Neural progenitor cell (in vitro differentiated cells): ENCODE data around the gene SLC46A1. TPM values are rescaled to one million over a fixed set of nuclear protein-coding genes. Genes with fewer than 3 reads are reported as not detected.

Experiments
- DNase-seq: peaks from one replicate; pipeline ENCODE4 v3.0.0-alpha.2; 2016; ENCODE audit warnings: low spot score
- H2AFZ ChIP-seq: fragments of 200-600 bp; sonication (generic); replicated peaks from 2 replicates; pipeline ENCODE4 v1.6.1; 2016; ENCODE audit warnings: antibody characterized with exemption
- H3F3A ChIP-seq: fragments of 200-600 bp; sonication (generic); 2 replicates; pipeline ENCODE4 v1.6.1; 2016; ENCODE audit warnings: antibody characterized with exemption, low read depth
- H3K27ac ChIP-seq: fragments of 200-600 bp; sonication (generic); 2 replicates; pipeline ENCODE4 v1.5.1; 2016; ENCODE audit warnings: mild to moderate bottlenecking
- H3K27me3 ChIP-seq: fragments of 200-600 bp; sonication (generic); 2 replicates; pipeline ENCODE4 v1.6.1; 2016; ENCODE audit warnings: mild to moderate bottlenecking, moderate library complexity
- H3K36me3 ChIP-seq: fragments of 200-600 bp; sonication (generic); 2 replicates; pipeline ENCODE4 v1.5.1; 2016
- H3K4me1 ChIP-seq: fragments of 200-600 bp; sonication (generic); 2 replicates; pipeline ENCODE4 v1.6.1; 2016; ENCODE audit warnings: mixed run types
- H3K4me2 ChIP-seq: fragments of 200-600 bp; sonication (generic); 2 replicates; pipeline ENCODE4 v1.6.1; 2016
- H3K4me3 ChIP-seq: fragments of 200-600 bp; sonication (generic); 2 replicates; pipeline ENCODE4 v1.5.1; 2016
- H3K79me2 ChIP-seq: fragments of 200-600 bp; sonication (generic); 2 replicates; pipeline ENCODE4 v1.6.1; 2016; ENCODE audit warnings: low read depth
- H3K9ac ChIP-seq: fragments of 200-600 bp; sonication (generic); 2 replicates; pipeline ENCODE4 v1.6.1; 2016
- H3K9me3 ChIP-seq: fragments of 200-600 bp; sonication (generic); 2 replicates; pipeline ENCODE4 v1.5.1; 2016; ENCODE audit warnings: low read depth
- H4K20me1 ChIP-seq: fragments of 200-600 bp; sonication (generic); 2 replicates; pipeline ENCODE4 v1.6.1; 2016; ENCODE audit warnings: low read depth
- H3K27ac Mint-ChIP-seq: 3 replicates; pipeline ENCODE4 v1.8.0; 2021; ENCODE audit warnings: mixed read lengths
- H3K27me3 Mint-ChIP-seq: 2 replicates; pipeline ENCODE4 v1.8.0; 2022; ENCODE audit warnings: low read depth, mild to moderate bottlenecking, inconsistent platforms, moderate library complexity, mixed read lengths; ENCODE audit not compliant: insufficient read depth
- H3K36me3 Mint-ChIP-seq: 3 replicates; pipeline ENCODE4 v1.8.0; 2021; ENCODE audit warnings: mixed read lengths
- H3K4me1 Mint-ChIP-seq: 3 replicates; pipeline ENCODE4 v1.8.0; 2021; ENCODE audit warnings: mixed read lengths
- H3K4me3 Mint-ChIP-seq: 3 replicates; pipeline ENCODE4 v1.8.0; 2021; ENCODE audit warnings: mild to moderate bottlenecking, moderate library complexity, mixed read lengths
- H3K9me3 Mint-ChIP-seq: 3 replicates; pipeline ENCODE4 v1.8.0; 2020; ENCODE audit warnings: mixed read lengths
- EZH2 ChIP-seq: fragments of 200-600 bp; sonication (generic); IDR thresholded peaks from 2 replicates; pipeline ENCODE4 v1.6.1; 2017; ENCODE audit warnings: antibody characterized with exemption, mild to moderate bottlenecking, moderate library complexity
- EZH2phosphoT487 ChIP-seq: fragments of 200-600 bp; sonication (generic); IDR thresholded peaks from 2 replicates; pipeline ENCODE4 v1.6.1; 2017; ENCODE audit warnings: antibody characterized with exemption
- total RNA-seq: library from RNA; depleted of rRNA; stranded (reverse); fragments of >200 nt; gene quantifications from 2 replicates; pipeline ENCODE4 v1.2.3, GENCODE V29; 2015; ENCODE audit warnings: low replicate concordance
- TF ChIP-seq, protein P1 (sequence below): fragments of 200-600 bp; sonication (generic); IDR thresholded peaks from 2 replicates; pipeline ENCODE4 v1.5.1; 2017; ENCODE audit warnings: antibody characterized with exemption, mild to moderate bottlenecking

Gene SLC46A1
- total RNA-seq, 1 donor from 2014 or later = 2.4 TPM

DNA sequence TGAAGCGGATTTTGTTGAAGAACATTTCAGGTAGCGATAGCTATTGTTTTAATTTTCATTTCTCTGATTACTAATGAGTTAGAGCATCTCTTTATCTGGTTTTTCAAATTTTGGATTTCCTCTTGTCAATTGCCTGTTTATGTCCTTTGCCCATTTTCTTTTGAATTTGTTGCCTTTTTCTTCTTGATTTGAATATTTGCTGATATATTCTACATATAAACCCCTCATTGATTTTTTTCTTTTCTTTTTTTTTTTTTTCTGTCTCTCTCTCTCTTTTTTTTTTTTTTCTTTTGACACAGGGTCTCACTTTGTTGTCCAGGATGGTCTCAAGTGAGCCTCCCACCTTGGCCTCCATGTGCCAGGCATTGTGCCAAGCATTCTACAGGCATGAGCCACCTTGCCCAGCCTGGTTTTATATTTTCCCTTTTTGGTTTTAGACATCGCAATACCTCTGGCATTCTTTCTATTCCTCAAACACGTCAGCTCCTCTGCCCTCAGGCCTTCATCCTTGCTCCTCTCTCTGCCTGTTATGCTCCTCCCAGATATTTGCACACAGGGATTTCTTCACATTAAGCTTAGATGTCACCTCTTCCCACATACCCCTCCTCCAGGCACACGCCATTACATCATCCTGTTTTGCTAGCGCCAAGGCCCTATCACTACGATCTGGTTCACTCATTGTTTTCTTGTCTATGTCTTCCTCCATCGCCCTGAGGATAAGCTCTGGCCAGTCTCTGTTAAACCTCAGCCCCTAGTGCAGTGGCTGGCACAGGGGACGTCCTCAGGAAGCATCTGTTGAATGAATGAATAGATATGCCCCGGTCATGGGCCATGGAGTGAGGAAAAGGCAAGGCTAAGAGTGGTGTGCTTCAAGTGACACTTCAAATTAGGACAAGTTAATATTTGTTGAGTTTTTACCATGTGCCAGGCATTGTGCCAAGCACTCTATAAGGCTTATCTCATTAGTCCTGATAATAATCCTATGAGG, 25.9 kb downstream of the SLC46A1 start:
- H3K4me1 ChIP-seq = no peaks in the 10 kb centered on the region
- H3K36me3 ChIP-seq = no peaks in the 10 kb centered on the region
- TF ChIP-seq, protein P1, sequence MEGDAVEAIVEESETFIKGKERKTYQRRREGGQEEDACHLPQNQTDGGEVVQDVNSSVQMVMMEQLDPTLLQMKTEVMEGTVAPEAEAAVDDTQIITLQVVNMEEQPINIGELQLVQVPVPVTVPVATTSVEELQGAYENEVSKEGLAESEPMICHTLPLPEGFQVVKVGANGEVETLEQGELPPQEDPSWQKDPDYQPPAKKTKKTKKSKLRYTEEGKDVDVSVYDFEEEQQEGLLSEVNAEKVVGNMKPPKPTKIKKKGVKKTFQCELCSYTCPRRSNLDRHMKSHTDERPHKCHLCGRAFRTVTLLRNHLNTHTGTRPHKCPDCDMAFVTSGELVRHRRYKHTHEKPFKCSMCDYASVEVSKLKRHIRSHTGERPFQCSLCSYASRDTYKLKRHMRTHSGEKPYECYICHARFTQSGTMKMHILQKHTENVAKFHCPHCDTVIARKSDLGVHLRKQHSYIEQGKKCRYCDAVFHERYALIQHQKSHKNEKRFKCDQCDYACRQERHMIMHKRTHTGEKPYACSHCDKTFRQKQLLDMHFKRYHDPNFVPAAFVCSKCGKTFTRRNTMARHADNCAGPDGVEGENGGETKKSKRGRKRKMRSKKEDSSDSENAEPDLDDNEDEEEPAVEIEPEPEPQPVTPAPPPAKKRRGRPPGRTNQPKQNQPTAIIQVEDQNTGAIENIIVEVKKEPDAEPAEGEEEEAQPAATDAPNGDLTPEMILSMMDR = no peak
- no peak for TF ChIP-seq EZH2
- no peaks in the 10 kb centered on the region for H3K9me3 ChIP-seq
- H3K79me2 ChIP-seq = no peaks in the 10 kb centered on the region
- Mint-ChIP-seq H3K36me3 (peaks cover 11% of the 10 kb centered on the region), H3K4me3 (no peak overlapping the region), H3K9me3 (no peaks in the 10 kb centered on the region), H3K4me1 (no peaks in the 10 kb centered on the region), H3K27me3 (peaks cover 4% of the 10 kb centered on the region), H3K27ac (no peak overlapping the region)
- no peak overlapping the region for H3K9ac ChIP-seq
- no peak overlapping the region for H3K4me3 ChIP-seq
- no peak overlapping the region for H2AFZ ChIP-seq
- H3F3A ChIP-seq = peaks cover 12% of the 10 kb centered on the region
- H4K20me1 ChIP-seq = peaks cover 47% of the 10 kb centered on the region
- peaks cover 75% of the 10 kb centered on the region for H3K27me3 ChIP-seq
- no peak overlapping the region for H3K4me2 ChIP-seq
- H3K27ac ChIP-seq = no peak overlapping the region
- DNase-seq = no peak

GRCh38 chr17:28372945-28373274, 33.1 kb downstream of the SLC46A1 start:
- DNase-seq = no peak
- TF ChIP-seq, protein P1 = no peak
- no peak for TF ChIP-seq EZH2
- no peak for TF ChIP-seq EZH2phosphoT487
- peaks cover 7% of the 10 kb centered on the region for H3K27me3 Mint-ChIP-seq
- peaks cover 8% of the 10 kb centered on the region for H3K36me3 Mint-ChIP-seq
- H3K4me2 ChIP-seq = peak overlapping the region; percentile 96
- H4K20me1 ChIP-seq = peaks cover 37% of the 10 kb centered on the region
- H3K4me3 Mint-ChIP-seq = peak overlapping the region; percentile 88
- no peak overlapping the region for H3K9ac ChIP-seq
- H3K79me2 ChIP-seq = no peaks in the 10 kb centered on the region
- H3K4me1 ChIP-seq = peaks cover 13% of the 10 kb centered on the region
- peak overlapping the region; percentile 66 for H3K4me3 ChIP-seq
- H3K27ac Mint-ChIP-seq = no peak overlapping the region
- no peaks in the 10 kb centered on the region for H3K9me3 ChIP-seq
- peaks cover 39% of the 10 kb centered on the region for H3F3A ChIP-seq
- no peaks in the 10 kb centered on the region for H3K9me3 Mint-ChIP-seq
- H3K4me1 Mint-ChIP-seq = peaks cover 32% of the 10 kb centered on the region
- H2AFZ ChIP-seq = no peak overlapping the region
- peaks cover 40% of the 10 kb centered on the region for H3K27me3 ChIP-seq
- H3K27ac ChIP-seq = no peak overlapping the region
- no peaks in the 10 kb centered on the region for H3K36me3 ChIP-seq

DNA sequence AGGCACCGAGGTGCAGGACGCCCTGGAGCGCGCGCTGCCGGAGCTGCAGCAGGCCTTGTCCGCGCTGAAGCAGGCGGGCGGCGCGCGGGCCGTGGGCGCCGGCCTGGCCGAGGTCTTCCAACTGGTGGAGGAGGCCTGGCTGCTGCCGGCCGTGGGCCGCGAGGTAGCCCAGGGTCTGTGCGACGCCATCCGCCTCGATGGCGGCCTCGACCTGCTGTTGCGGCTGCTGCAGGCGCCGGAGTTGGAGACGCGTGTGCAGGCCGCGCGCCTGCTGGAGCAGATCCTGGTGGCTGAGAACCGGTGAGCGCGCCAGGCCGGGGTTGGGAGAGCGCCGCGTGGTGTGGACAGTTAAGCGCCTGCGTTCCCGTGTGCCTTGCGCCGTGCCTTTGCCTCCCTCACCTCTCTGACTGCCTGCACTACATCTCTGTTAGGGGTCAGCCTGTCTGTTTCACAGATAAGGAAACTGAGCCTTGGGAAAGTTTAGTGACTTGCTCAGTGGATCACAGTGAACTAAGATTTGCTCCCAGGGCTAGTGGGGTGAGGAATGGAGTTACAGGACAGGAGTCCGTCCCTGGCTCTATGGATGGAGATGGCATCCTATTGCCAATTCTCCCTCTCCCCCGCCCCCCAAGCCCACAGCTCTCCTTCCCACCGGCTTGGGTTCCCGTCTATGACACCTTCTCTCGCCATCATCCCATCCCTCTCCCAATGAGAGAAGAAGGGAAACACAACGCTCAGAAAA, 33.6 kb downstream of the SLC46A1 start:
- peaks cover 37% of the 10 kb centered on the region for H4K20me1 ChIP-seq
- peaks cover 7% of the 10 kb centered on the region for H3K27me3 Mint-ChIP-seq
- H3K4me2 ChIP-seq = peak overlapping the region; percentile 96
- H3K9me3 Mint-ChIP-seq = no peaks in the 10 kb centered on the region
- peak; percentile 36 for TF ChIP-seq EZH2phosphoT487
- TF ChIP-seq, protein P1 = no peak
- TF ChIP-seq EZH2 = peak; percentile 65
- H3K79me2 ChIP-seq = no peaks in the 10 kb centered on the region
- peaks cover 13% of the 10 kb centered on the region for H3K4me1 ChIP-seq
- no peak overlapping the region for H3K27ac Mint-ChIP-seq
- H3K4me3 ChIP-seq = peak overlapping the region; percentile 66
- H3K9me3 ChIP-seq = no peaks in the 10 kb centered on the region
- peak; percentile 62 for DNase-seq
- H3K36me3 ChIP-seq = no peaks in the 10 kb centered on the region
- H3F3A ChIP-seq = peaks cover 39% of the 10 kb centered on the region
- H3K4me3 Mint-ChIP-seq = peak overlapping the region; percentile 88
- H2AFZ ChIP-seq = peak overlapping the region; percentile 94
- peaks cover 40% of the 10 kb centered on the region for H3K27me3 ChIP-seq
- peaks cover 8% of the 10 kb centered on the region for H3K36me3 Mint-ChIP-seq
- no peak overlapping the region for H3K9ac ChIP-seq
- H3K4me1 Mint-ChIP-seq = peaks cover 32% of the 10 kb centered on the region
- H3K27ac ChIP-seq = no peak overlapping the region
